Kidney (tissue), 14 donors: ENCODE measurements around the gene MSTN. TPM values are rescaled to one million over a fixed set of nuclear protein-coding genes. Genes with fewer than 3 reads are reported as not detected.

Experiments used
- DNase-seq, 5 donors: peaks; one replicate each; pipeline ENCODE4 v3.0.0-alpha.2; 2013 to 2020
- FAIRE-seq: peaks from 2 replicates; lab custom pipeline; 2012; peaks lifted over from hg19 to GRCh38; lab: Jason Lieb, UNC
- H3K27ac ChIP-seq, 2 donors: one replicate each; pipeline ENCODE4 v1.7.0; 2013; ENCODE audit warnings: low read depth in 2 of 2, low read length in 2 of 2, inconsistent platforms in 1 of 2
- H3K27me3 ChIP-seq: one replicate; pipeline ENCODE4 v1.7.1; 2013; ENCODE audit warnings: low read length, inconsistent platforms; ENCODE audit not compliant: control insufficient read depth, insufficient read depth
- H3K36me3 ChIP-seq, 3 donors: one replicate each; pipeline versions ENCODE4 v1.7.0 to v1.7.1; 2013; ENCODE audit warnings: low read length in 3 of 3, control low read depth in 1 of 3, inconsistent platforms in 1 of 3; ENCODE audit not compliant: insufficient read depth in 3 of 3, control insufficient read depth in 2 of 3
- H3K4me1 ChIP-seq, 3 donors: one replicate each; pipeline versions ENCODE4 v1.7.0 to v1.7.1; 2013; ENCODE audit warnings: low read length in 3 of 3, inconsistent platforms in 1 of 3, low read depth in 1 of 3; ENCODE audit not compliant: control insufficient read depth in 2 of 3, insufficient read depth in 2 of 3
- H3K4me3 ChIP-seq, 3 donors: one replicate each; pipeline versions ENCODE4 v1.7.0 to v1.8.1; 2013; ENCODE audit warnings: low read length in 3 of 3, control low read depth in 1 of 3, inconsistent platforms in 1 of 3
- H3K9ac ChIP-seq, 3 donors: one replicate each; pipeline versions ENCODE4 v1.7.0 to v1.7.1; 2013; ENCODE audit warnings: low read length in 3 of 3, control low read depth in 1 of 3, inconsistent platforms in 1 of 3
- H3K9me3 ChIP-seq, 3 donors: one replicate each; pipeline versions ENCODE4 v1.7.0 to v1.7.1; 2013; ENCODE audit warnings: low read length in 3 of 3, control low read depth in 1 of 3, inconsistent platforms in 1 of 3; ENCODE audit not compliant: control insufficient read depth in 2 of 3, insufficient read depth in 1 of 3
- intact Hi-C: fragments of 100-400 bp; cut with DNase I; formaldehyde crosslinking; loops from one replicate; pipeline ENCODE4 v1.11.1; 2022
- polyA plus RNA-seq: library from polyadenylated mRNA; stranded (reverse); fragments of 350-450 nt; fragmentation: Illumina TruSeq; extraction: RNeasy Lipid Tissue Mini Kit (QIAGEN cat#74804); gene quantifications from one replicate; pipeline ENCODE4 v1.2.3, GENCODE V29; 2014; ENCODE audit warnings: low read depth, low replicate concordance; ENCODE audit not compliant: insufficient read depth
- total RNA-seq: library from RNA; stranded (reverse); fragmentation: NEBNext Ultra II Directional; extraction: Animal tissue kit (Norgen Biotek cat#: 25700); gene quantifications from one replicate; pipeline ENCODE4 v1.2.1, GENCODE V29; 2021
- TF ChIP-seq, protein P1 (sequence below): IDR thresholded peaks from 3 replicates; pipeline ENCODE4 v1.5.1; 2012; ENCODE audit warnings: mild to moderate bottlenecking, moderate library complexity, borderline replicate concordance; ENCODE audit not compliant: insufficient read depth; ENCODE audit errors: extremely low read depth
- donor health status: control.
- donor health status: control.
- donor health status: control.
- donor health status: control.
- donor health status: control.
- donor health status: DM: yes; HTN: yes; CAD: no.
- donor health status: Normal renal cell carcinoma (clear cell type).

Gene MSTN
- total and polyA plus RNA-seq, 2 donors from 2014 or later, result 0.34 to 0.38 TPM

- Histone ChIP-seq H3K9me3 (no peaks in the 10 kb centered on the region), H3K27ac (no peak overlapping the region), H3K4me1 (no peaks in the 10 kb centered on the region), H3K27me3 (no peaks in the 10 kb centered on the region), H3K9ac (no peak overlapping the region), H3K4me3 (no peak overlapping the region), H3K36me3 (no peaks in the 10 kb centered on the region)
- FAIRE-seq (no peak), DNase-seq (no peak)
- intact Hi-C loops, result no loop called here
- TF ChIP-seq, protein P1, sequence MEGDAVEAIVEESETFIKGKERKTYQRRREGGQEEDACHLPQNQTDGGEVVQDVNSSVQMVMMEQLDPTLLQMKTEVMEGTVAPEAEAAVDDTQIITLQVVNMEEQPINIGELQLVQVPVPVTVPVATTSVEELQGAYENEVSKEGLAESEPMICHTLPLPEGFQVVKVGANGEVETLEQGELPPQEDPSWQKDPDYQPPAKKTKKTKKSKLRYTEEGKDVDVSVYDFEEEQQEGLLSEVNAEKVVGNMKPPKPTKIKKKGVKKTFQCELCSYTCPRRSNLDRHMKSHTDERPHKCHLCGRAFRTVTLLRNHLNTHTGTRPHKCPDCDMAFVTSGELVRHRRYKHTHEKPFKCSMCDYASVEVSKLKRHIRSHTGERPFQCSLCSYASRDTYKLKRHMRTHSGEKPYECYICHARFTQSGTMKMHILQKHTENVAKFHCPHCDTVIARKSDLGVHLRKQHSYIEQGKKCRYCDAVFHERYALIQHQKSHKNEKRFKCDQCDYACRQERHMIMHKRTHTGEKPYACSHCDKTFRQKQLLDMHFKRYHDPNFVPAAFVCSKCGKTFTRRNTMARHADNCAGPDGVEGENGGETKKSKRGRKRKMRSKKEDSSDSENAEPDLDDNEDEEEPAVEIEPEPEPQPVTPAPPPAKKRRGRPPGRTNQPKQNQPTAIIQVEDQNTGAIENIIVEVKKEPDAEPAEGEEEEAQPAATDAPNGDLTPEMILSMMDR, result no peak
Measured at GRCh38 chr2:190051223-190051622, 11.3 kb downstream of the MSTN start.

- DNase-seq, result no peak
- no peak for FAIRE-seq
Measured at GRCh38 chr2:190050001-190050400, 12.5 kb downstream of the MSTN start.

GRCh38 chr2:190044866-190045265, 17.7 kb downstream of the MSTN start:
- TF ChIP-seq, protein P1, result no peak
- FAIRE-seq (no peak), DNase-seq (no peak)
- Histone ChIP-seq H3K9ac (no peak overlapping the region), H3K4me1 (no peaks in the 10 kb centered on the region), H3K27ac (no peak overlapping the region), H3K4me3 (no peak overlapping the region), H3K36me3 (no peaks in the 10 kb centered on the region), H3K9me3 (no peaks in the 10 kb centered on the region), H3K27me3 (no peaks in the 10 kb centered on the region)
- intact Hi-C loops, result no loop called here

More at GRCh38 chr2:190050001-190050400, 12.5 kb downstream of the MSTN start:
- Histone ChIP-seq H3K9me3 (no peaks in the 10 kb centered on the region), H3K4me1 (no peaks in the 10 kb centered on the region), H3K36me3 (no peaks in the 10 kb centered on the region), H3K27ac (no peak overlapping the region), H3K4me3 (no peak overlapping the region), H3K9ac (no peak overlapping the region), H3K27me3 (no peaks in the 10 kb centered on the region)
- TF ChIP-seq, protein P1, result no peak
- intact Hi-C loops, result no loop called here

DNA sequence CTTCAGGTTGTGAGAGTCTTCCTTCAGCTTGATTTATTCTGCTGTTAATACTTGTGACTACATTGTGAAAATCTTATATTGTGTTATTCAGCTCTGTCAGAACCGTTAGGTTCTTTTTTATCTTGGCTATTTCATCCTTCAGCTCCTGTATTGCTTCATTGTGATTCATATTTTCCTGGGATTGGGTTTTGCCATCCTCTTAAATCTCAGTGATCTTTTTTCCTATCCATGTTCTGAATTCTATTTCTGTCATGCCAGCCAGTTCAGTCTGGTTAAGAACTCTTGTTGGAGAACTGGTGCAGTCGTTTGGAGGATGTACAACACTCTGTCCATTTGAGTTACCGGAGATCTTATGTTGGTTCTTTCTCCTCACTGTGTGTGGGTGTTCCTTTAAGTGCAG, 19.1 kb downstream of the MSTN start:
- TF ChIP-seq, protein P1, result no peak
- intact Hi-C loops, result no loop called here
- H3K27ac ChIP-seq, result no peak overlapping the region
- no peak overlapping the region for H3K4me3 ChIP-seq
- no peaks in the 10 kb centered on the region for H3K9me3 ChIP-seq
- no peak overlapping the region for H3K9ac ChIP-seq
- FAIRE-seq (no peak), DNase-seq (no peak)
- H3K4me1 ChIP-seq, result no peaks in the 10 kb centered on the region
- H3K36me3 ChIP-seq, result no peaks in the 10 kb centered on the region
- no peaks in the 10 kb centered on the region for H3K27me3 ChIP-seq
